Measurements from ENCODE around the gene WAS. TPM values are rescaled to one million over a fixed set of nuclear protein-coding genes. Genes with fewer than 3 reads are reported as not detected.
"Not testable (repeated sequence)": the region's sequence is repeated elsewhere in the genome, so short reads cannot be mapped to it uniquely, and the experiment has no call there.

Gene WAS
- total RNA-seq, 1 experiment from 2014 or later: 0.24 TPM

GRCh38 chrX:48667509-48667908, 16.1 kb upstream of the WAS start:
- Histone ChIP-seq H2AK5ac (ENCODE audit: insufficient read length, low read length) (no peak overlapping the region), H3K9me3 (ENCODE audit: control insufficient read depth, low read depth, low read length) (peaks cover 30% of the 10 kb centered on the region), H3T11ph (ENCODE audit: low read length) (no peak overlapping the region), H3K4me1 (ENCODE audit: insufficient read depth, low read length) (no peaks in the 10 kb centered on the region), H2BK12ac (ENCODE audit: insufficient read length, low read depth, low read length) (no peak overlapping the region), H3K79me2 (ENCODE audit: insufficient read depth, low read length) (no peaks in the 10 kb centered on the region), H4K20me1 (ENCODE audit: control insufficient read depth, insufficient read depth, insufficient read length) (no peaks in the 10 kb centered on the region), H3K4me2 (ENCODE audit: insufficient read depth, insufficient read length, low read length) (no peak overlapping the region), H3K9ac (ENCODE audit: extremely low read depth, insufficient read length, low read length) (no peak overlapping the region), H4K5ac (ENCODE audit: insufficient read length, low read depth, low read length) (no peak overlapping the region), H3K27me3 (ENCODE audit: insufficient read depth, low read length) (no peaks in the 10 kb centered on the region), H3K23me2 (ENCODE audit: insufficient read length, low read depth, low read length, poor library complexity, severe bottlenecking) (no peaks in the 10 kb centered on the region), H4K8ac (replicated peaks; ENCODE audit: insufficient read length, low read depth, low read length) (no peak overlapping the region), H3K14ac (ENCODE audit: insufficient read depth, low read length) (no peak overlapping the region), H4K91ac (ENCODE audit: insufficient read length, low read depth, low read length) (no peak overlapping the region), H3K27ac (ENCODE audit: insufficient read length, low read depth, low read length) (no peak overlapping the region), H2AFZ (ENCODE audit: low read length) (no peak overlapping the region), H3K23ac (ENCODE audit: insufficient read length, low read depth, low read length) (no peak overlapping the region), H2BK120ac (ENCODE audit: low read depth, low read length, poor library complexity, severe bottlenecking) (no peak overlapping the region), H2BK20ac (ENCODE audit: low read depth, low read length, poor library complexity, severe bottlenecking) (no peak overlapping the region), H2BK15ac (ENCODE audit: low read depth, low read length) (no peak overlapping the region), H3K79me1 (ENCODE audit: insufficient read depth, low read depth, low read length, poor library complexity, severe bottlenecking) (no peaks in the 10 kb centered on the region), H2BK5ac (ENCODE audit: insufficient read length, low read length) (no peak overlapping the region), H3K18ac (ENCODE audit: insufficient read length, low read depth, low read length) (no peak overlapping the region), H3K4ac (ENCODE audit: low read depth, low read length) (no peak overlapping the region), H3K56ac (ENCODE audit: insufficient read length, low read depth, low read length) (no peak overlapping the region)
- H3K9me3 Mint-ChIP-seq: peaks cover 52 to 56% of the 10 kb centered on the region in 2 experiments
- H3K4me1 Mint-ChIP-seq: no peaks in the 10 kb centered on the region
- H3K27me3 Mint-ChIP-seq (ENCODE audit: low read depth): no peaks in the 10 kb centered on the region
- peaks cover 0 to 7% (median 5%) of the 10 kb centered on the region in 3 experiments; a peak in 4 of 7 replicates for H3K36me3 Mint-ChIP-seq (ENCODE audit: insufficient read depth in 1 of 3, low read depth in 3 of 3)
- TF ChIP-seq CTCF (conservative IDR thresholded peaks at IDR 0.05): no peak
- H3K4me3 Mint-ChIP-seq: no peak overlapping the region
- no CpG with 5 or more reads among the region's 4 CpGs for WGBS (ENCODE audit: extremely low coverage, insufficient read length, low lambda C conversion rate)
- H3K27ac Mint-ChIP-seq: no peak overlapping the region
- no peak for DNase-seq

- H3K18ac ChIP-seq (ENCODE audit: insufficient read length, low read depth, low read length); H3K79me2 ChIP-seq (ENCODE audit: insufficient read depth, low read length); DNase-seq; H2AFZ ChIP-seq (ENCODE audit: low read length); H4K91ac ChIP-seq (ENCODE audit: insufficient read length, low read depth, low read length); H3K9ac ChIP-seq (ENCODE audit: extremely low read depth, insufficient read length, low read length); H3K4me1 ChIP-seq (ENCODE audit: insufficient read depth, low read length); H2BK20ac ChIP-seq (ENCODE audit: low read depth, low read length, poor library complexity, severe bottlenecking); H3K4me3 Mint-ChIP-seq; H3K27ac Mint-ChIP-seq; H3K4me2 ChIP-seq (ENCODE audit: insufficient read depth, insufficient read length, low read length); H4K8ac ChIP-seq (replicated peaks; ENCODE audit: insufficient read length, low read depth, low read length); H3K27ac ChIP-seq (ENCODE audit: insufficient read length, low read depth, low read length); H2AK5ac ChIP-seq (ENCODE audit: insufficient read length, low read length); H3K23ac ChIP-seq (ENCODE audit: insufficient read length, low read depth, low read length); H4K5ac ChIP-seq (ENCODE audit: insufficient read length, low read depth, low read length); H3T11ph ChIP-seq (ENCODE audit: low read length); H2BK15ac ChIP-seq (ENCODE audit: low read depth, low read length); H2BK12ac ChIP-seq (ENCODE audit: insufficient read length, low read depth, low read length); H4K20me1 ChIP-seq (ENCODE audit: control insufficient read depth, insufficient read depth, insufficient read length); H2BK120ac ChIP-seq (ENCODE audit: low read depth, low read length, poor library complexity, severe bottlenecking); H3K27me3 ChIP-seq (ENCODE audit: insufficient read depth, low read length); H3K14ac ChIP-seq (ENCODE audit: insufficient read depth, low read length); H3K27me3 Mint-ChIP-seq (ENCODE audit: low read depth); H2BK5ac ChIP-seq (ENCODE audit: insufficient read length, low read length); H3K79me1 ChIP-seq (ENCODE audit: insufficient read depth, low read depth, low read length, poor library complexity, severe bottlenecking); H3K56ac ChIP-seq (ENCODE audit: insufficient read length, low read depth, low read length); H3K4me1 Mint-ChIP-seq; H3K4ac ChIP-seq (ENCODE audit: low read depth, low read length); H3K36me3 Mint-ChIP-seq (ENCODE audit: insufficient read depth in 1 of 3, low read depth in 3 of 3); H3K23me2 ChIP-seq (ENCODE audit: insufficient read length, low read depth, low read length, poor library complexity, severe bottlenecking): not testable (repeated sequence)
- no CpG with 5 or more reads among the region's 11 CpGs for WGBS (ENCODE audit: extremely low coverage, insufficient read length, low lambda C conversion rate)
- H3K9me3 Mint-ChIP-seq: peaks cover 49 to 55% of the 10 kb centered on the region in 2 experiments
- H3K9me3 ChIP-seq (ENCODE audit: control insufficient read depth, low read depth, low read length): peaks cover 31% of the 10 kb centered on the region
These were observed 15.4 kb upstream of the WAS start for GRCh38 chrX:48668187-48668586.
